ENCODE measurements around the gene PRX. TPM values are rescaled to one million over a fixed set of nuclear protein-coding genes. Genes with fewer than 3 reads are reported as not detected.
"Not testable (repeated sequence)": the region's sequence is repeated elsewhere in the genome, so short reads cannot be mapped to it uniquely, and the experiment has no call there.

PRX gene
- total RNA-seq, 1 experiment from 2014 or later = 4.8 TPM

DNA sequence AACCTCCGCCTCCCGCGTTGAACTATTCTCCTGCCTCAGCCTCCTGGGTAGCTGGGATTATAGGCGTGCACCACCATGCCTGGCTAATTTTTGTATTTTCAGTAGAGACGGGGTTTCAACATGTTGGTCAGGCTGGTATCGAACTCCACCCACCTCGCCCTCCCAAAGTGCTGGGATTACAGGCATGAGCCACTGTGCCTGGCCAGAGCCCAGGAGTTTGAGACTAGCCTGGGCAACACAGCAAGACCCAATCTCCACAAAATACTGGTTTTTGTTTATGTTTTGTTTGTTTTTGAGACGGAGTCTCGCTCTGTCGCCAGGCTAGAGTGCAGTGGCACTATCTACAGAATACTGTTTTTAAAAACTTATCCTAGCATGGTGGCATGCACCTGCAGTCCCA lies 17.1 kb upstream of the PRX start:
- CTCF ChIA-PET = interaction anchor here (1.5 to 1.9 kb wide), 2 partner anchors 10 to 34 kb away, joined by 5 read pairs; no protein-coding TSS in a partner anchor
- H3K9me3 ChIP-seq (ENCODE audit: control insufficient read depth in 1 of 2, insufficient read depth in 1 of 2, low read depth in 1 of 2, low read length in 2 of 2); H4K20me1 ChIP-seq (ENCODE audit: insufficient read depth); H3K27me3 ChIP-seq (ENCODE audit: insufficient read depth, low read length); POLR2A ChIA-PET; H3K79me2 ChIP-seq (ENCODE audit: insufficient read depth, low read length); H3K27ac ChIP-seq (ENCODE audit: low read depth, low read length); H2AFZ ChIP-seq (ENCODE audit: low read depth, low read length, poor library complexity, severe bottlenecking); intact Hi-C loops (cut with micrococcal nuclease); H3K36me3 ChIP-seq (ENCODE audit: control insufficient read depth in 1 of 2, insufficient read depth in 2 of 2, low read length in 2 of 2); H3K4me3 ChIP-seq (replicated peaks in 1 of 2; ENCODE audit: low read depth in 1 of 2, low read length in 2 of 2); H3K4me2 ChIP-seq (ENCODE audit: low read length); H3K9ac ChIP-seq (ENCODE audit: low read length); RAD21 ChIA-PET (ENCODE audit: low non-redundant PET in 1 of 2, low total read pairs in 2 of 2, uncharacterized antibody in 2 of 2, unreplicated experiment in 2 of 2); DNase-seq (ENCODE audit: low read depth, low spot score); ATAC-seq; H3K9me2 ChIP-seq (ENCODE audit: insufficient read depth); BruUV-seq (replicated peaks): not testable (repeated sequence)
- peaks cover 31 to 52% of the 10 kb centered on the region in 2 experiments for H3K4me1 ChIP-seq (ENCODE audit: control insufficient read depth in 1 of 2, insufficient read depth in 2 of 2, low read length in 2 of 2)

DNA sequence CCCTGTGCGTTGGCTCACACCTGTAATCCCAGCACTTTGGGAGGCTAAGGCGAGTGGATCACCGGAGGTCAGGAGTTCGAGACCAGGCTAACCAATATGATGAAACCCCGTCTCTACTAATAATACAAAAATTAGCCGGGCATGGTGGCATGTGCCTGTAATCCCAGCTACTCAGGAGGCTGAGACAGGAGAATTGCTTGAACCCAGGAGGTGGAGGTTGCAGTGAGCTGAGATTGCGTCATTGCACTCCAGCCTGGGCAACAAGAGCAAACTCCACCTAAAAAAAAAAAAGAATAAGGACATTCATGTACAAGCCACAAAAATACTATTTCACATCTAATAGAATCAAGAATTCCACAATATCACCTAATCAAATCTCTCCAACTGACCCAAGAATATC lies 15.0 kb upstream of the PRX start:
- CTCF ChIA-PET = not testable (repeated sequence)

More for the DNA sequence above, 15.0 kb upstream of the PRX start:
- H3K27me3 ChIP-seq (ENCODE audit: insufficient read depth, low read length); H3K27ac ChIP-seq (ENCODE audit: low read depth, low read length); H3K4me2 ChIP-seq (ENCODE audit: low read length); DNase-seq (ENCODE audit: low read depth, low spot score); H2AFZ ChIP-seq (ENCODE audit: low read depth, low read length, poor library complexity, severe bottlenecking); H3K36me3 ChIP-seq (ENCODE audit: control insufficient read depth in 1 of 2, insufficient read depth in 2 of 2, low read length in 2 of 2); POLR2A ChIA-PET; RAD21 ChIA-PET (ENCODE audit: low non-redundant PET in 1 of 2, low total read pairs in 2 of 2, uncharacterized antibody in 2 of 2, unreplicated experiment in 2 of 2); BruUV-seq (replicated peaks); H3K4me3 ChIP-seq (replicated peaks in 1 of 2; ENCODE audit: low read depth in 1 of 2, low read length in 2 of 2); H3K9ac ChIP-seq (ENCODE audit: low read length); intact Hi-C loops (cut with micrococcal nuclease); H3K9me2 ChIP-seq (ENCODE audit: insufficient read depth); ATAC-seq; H3K9me3 ChIP-seq (ENCODE audit: control insufficient read depth in 1 of 2, insufficient read depth in 1 of 2, low read depth in 1 of 2, low read length in 2 of 2); H4K20me1 ChIP-seq (ENCODE audit: insufficient read depth): not testable (repeated sequence)
- peaks cover 29 to 47% of the 10 kb centered on the region in 2 experiments for H3K4me1 ChIP-seq (ENCODE audit: control insufficient read depth in 1 of 2, insufficient read depth in 2 of 2, low read length in 2 of 2)
- H3K79me2 ChIP-seq (ENCODE audit: insufficient read depth, low read length) = peaks cover 21% of the 10 kb centered on the region
